Upper lobe of left lung (tissue), 4 donors: ENCODE measurements around the gene GRIN2A.

Source experiments
- EP300 ChIP-seq, 4 donors: sonication (generic); formaldehyde crosslinking; IDR thresholded peaks; one replicate each; pipeline ENCODE4 v1.5.1; 2017; ENCODE audit warnings: antibody characterized with exemption in 4 of 4, control low read depth in 2 of 4
- POLR2A ChIP-seq, 4 donors: fragments of 450-650 bp; IDR thresholded peaks; one replicate each; pipeline ENCODE4 v1.5.1; 2016 to 2017; ENCODE audit warnings: antibody characterized with exemption in 4 of 4, mild to moderate bottlenecking in 2 of 4
- TF ChIP-seq, protein P1 (sequence below), 6 experiments: fragments of 450-650 bp in 4 of 6; fragments of 200-600 bp in 2 of 6; sonication (generic) in 2 of 6; IDR thresholded peaks; one replicate each; pipeline ENCODE4 v1.5.1; 2016 to 2019; ENCODE audit warnings: antibody characterized with exemption in 6 of 6

DNA sequence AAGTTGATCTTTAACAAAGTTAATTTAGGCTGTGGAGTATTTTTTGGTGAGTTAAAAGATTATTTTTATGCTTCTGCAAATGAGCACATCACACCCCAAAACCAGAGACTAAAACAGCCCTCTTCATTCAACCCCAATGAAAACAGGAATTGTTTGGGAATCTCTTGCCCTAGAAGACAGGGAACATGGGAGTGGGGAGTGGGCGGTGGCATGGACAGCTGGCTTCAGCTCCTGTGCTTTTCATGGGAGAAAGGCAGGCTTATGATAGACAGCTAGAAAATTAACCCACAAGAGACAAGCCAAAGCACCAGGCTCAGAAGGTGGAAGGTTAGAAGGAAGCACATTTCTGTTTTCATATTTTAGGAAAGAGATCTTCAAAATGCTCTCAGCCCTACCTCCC is 19.2 kb downstream of the GRIN2A start:
- TF ChIP-seq, protein P1, sequence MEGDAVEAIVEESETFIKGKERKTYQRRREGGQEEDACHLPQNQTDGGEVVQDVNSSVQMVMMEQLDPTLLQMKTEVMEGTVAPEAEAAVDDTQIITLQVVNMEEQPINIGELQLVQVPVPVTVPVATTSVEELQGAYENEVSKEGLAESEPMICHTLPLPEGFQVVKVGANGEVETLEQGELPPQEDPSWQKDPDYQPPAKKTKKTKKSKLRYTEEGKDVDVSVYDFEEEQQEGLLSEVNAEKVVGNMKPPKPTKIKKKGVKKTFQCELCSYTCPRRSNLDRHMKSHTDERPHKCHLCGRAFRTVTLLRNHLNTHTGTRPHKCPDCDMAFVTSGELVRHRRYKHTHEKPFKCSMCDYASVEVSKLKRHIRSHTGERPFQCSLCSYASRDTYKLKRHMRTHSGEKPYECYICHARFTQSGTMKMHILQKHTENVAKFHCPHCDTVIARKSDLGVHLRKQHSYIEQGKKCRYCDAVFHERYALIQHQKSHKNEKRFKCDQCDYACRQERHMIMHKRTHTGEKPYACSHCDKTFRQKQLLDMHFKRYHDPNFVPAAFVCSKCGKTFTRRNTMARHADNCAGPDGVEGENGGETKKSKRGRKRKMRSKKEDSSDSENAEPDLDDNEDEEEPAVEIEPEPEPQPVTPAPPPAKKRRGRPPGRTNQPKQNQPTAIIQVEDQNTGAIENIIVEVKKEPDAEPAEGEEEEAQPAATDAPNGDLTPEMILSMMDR (IDR thresholded peaks at IDR 0.05) = no peak
- TF ChIP-seq POLR2A (IDR thresholded peaks at IDR 0.05) (no peak), EP300 (IDR thresholded peaks at IDR 0.05) (no peak)
